ENCODE results near the gene TECR.

DNA sequence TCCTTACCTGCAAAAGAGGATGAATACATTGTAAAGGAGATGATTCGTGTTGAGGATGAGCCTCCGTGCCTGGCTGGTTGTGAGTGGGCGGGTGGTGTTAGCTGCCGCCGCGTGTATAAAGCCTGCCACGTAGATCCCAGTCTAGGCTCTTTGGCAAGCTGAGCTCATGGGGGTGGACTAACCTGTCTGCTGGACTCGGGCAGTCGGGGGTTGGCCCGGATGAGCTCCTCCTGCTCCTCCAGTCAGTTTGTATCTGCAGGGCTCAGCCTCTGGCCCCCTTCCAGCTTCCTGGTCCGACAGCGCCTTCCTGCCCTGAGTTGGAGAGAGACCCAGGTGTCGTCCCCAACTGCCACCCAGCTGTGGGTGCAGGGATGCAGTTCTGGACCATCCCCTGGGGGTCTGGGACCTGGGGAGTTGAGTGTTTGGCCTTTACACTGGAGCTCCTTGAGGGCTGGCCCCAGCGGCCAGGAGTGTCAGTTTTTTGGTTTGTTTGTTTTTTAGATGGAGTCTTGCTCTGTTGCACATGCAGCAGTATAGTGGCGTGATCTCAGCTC lies 20.9 kb downstream of the TECR start:
- no peak for TF ChIP-seq EZH2 (IDR thresholded peaks at IDR 0.05; ENCODE audit: insufficient read depth, poor library complexity, severe bottlenecking)
- no peak for TF ChIP-seq EZH2phosphoT487 (IDR thresholded peaks at IDR 0.05; ENCODE audit: insufficient read depth, low read depth)

All from GM23248 (cell line).